Occipital lobe (tissue), 2 donors: ENCODE measurements around the gene LYPD8. TPM values are rescaled to one million over a fixed set of nuclear protein-coding genes. Genes with fewer than 3 reads are reported as not detected.
"Not testable (repeated sequence)": the region's sequence is repeated elsewhere in the genome, so short reads cannot be mapped to it uniquely, and the experiment has no call there.

Source experiments
- DNase-seq: peaks from one replicate; lab custom pipeline; 2025; lab: John Stamatoyannopoulos, UW
- total RNA-seq: library from RNA; depleted of rRNA; stranded (reverse); fragments of >200 nt; gene quantifications from one replicate; pipeline ENCODE4 v1.2.3, GENCODE V29; 2014

The LYPD8 gene
- total RNA-seq = not detected

GRCh38 chr1:248755517-248755916, at the start of gene LYPD8:
Gene LYPD8, minus strand, starts transcription at chr1:248755759. Its CDS starts 4,678 bp downstream, at chr1:248751081.
- DNase-seq = no peak

DNA sequence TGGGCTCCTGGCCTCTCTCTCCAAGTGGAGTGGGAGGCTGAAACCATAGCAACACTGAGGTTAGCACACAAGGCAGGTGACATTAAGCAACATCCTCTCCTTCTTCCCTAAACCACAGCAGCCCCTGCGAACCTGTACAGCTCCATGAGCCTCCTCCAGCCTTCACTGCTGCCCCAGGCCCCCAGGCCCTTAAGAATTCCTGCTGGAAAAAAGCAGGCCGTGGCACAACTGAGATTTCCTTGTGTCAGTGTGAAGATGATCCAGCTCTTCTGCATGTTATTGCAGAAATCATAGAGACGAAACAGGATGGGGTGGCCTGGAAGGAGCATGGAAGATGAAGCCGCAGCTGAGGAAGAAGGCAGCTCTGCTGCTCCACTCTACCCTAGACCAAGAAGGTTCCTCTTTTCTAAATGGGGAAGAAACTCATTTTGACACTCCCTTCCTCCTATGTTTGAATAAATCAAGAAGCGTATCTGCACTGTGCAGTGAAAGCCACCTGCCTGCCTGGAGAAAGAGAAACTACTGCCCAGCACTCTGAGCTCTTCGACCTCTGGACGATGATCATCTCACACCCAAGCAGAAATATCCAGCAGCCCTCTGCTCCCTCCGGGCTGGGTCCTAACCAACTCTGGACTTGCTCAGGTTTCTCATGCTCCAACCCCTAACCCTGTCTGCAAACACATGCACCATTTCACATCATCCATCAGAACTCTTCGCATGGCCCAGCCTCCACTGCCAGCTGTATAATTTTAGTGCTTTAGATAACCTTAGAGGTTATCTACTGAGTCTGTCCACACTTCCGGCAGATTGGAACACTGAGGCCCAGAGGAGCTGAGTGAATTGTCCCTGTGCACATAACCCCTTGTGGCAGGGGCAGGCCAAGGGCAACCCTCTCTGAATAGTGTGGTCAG, 49.5 kb upstream of the LYPD8 start:
- DNase-seq = no peak

DNA sequence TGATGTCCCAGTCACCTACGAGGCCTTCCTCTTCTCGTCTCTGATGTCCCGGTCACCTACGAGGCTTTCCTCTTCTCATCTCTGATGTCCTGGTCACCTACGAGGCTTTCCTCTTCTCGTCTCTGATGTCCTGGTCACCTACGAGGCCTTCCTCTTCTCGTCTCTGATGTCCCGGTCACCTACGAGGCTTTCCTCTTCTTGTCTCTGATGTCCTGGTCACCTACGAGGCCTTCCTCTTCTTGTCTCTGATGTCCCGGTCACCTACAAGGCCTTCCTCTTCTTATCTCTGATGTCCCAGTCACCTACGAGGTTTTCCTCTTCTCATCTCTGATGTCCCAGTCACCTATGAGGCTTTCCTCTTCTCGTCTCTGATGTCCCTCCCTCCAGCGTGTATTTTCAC, 47.9 kb upstream of the LYPD8 start:
- not testable (repeated sequence) for DNase-seq

DNA sequence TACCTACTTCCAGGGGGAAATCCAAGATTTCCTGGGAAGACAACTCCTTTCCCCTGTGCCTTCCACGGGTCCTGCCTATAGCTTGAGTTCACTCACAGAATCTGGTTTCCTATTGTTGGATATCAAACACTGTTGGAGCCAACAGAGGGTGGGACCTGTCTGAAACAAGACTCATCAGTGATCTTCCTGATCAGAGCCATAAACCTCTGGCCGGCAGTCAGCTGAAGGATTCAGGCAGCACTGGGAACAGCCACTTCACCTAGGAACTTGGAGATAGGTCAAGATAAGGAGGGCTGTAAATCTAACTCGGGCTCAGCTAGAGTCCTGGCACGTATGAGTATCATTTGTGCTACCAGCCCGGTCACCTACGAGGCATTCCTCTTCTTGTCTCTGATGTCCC, 46.9 kb upstream of the LYPD8 start:
- DNase-seq = no peak

GRCh38 chr1:248800459-248800858, 44.9 kb upstream of the LYPD8 start:
- DNase-seq = no peak

- no peak for DNase-seq
Measured at GRCh38 chr1:248798791-248799190, 43.2 kb upstream of the LYPD8 start.

DNA sequence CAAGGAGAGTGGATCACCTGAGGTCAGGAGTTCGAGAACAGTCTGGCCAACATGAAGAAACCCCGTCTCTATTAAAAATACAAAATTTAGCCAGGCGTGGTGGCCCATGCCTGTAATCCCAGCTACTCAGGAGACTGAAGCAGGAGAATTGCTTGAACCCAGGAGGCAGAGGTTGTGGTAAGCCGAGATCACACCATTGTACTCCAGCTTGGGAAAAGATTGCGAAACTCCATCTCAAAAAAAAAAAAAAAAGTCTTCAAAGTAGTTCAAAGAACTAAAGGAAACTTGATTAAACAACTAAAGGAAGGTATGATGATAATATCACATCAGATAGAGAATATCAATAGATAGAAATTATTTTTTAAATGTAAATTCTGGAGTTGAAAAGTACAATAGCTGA, 39.1 kb upstream of the LYPD8 start:
- DNase-seq = not testable (repeated sequence)

DNA sequence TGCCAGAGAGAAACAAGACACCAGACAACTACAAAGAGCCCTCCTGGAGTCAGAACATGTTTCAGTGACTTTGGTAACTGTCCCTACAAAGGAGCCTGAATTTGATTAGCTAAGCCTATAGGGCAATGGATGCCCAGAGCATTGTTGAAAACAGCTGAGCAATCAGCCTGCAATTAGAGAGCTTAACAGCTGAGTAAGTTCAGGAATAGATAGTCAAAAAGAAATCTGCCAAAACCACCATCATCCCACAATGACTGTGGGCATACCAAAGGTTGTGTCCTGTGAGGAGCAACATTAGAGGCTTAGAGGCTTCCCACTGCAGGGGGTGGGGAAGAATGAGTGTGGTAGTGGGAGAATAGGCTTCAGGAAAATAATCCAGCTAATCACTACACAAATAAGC, 38.0 kb upstream of the LYPD8 start:
- DNase-seq = no peak

DNA sequence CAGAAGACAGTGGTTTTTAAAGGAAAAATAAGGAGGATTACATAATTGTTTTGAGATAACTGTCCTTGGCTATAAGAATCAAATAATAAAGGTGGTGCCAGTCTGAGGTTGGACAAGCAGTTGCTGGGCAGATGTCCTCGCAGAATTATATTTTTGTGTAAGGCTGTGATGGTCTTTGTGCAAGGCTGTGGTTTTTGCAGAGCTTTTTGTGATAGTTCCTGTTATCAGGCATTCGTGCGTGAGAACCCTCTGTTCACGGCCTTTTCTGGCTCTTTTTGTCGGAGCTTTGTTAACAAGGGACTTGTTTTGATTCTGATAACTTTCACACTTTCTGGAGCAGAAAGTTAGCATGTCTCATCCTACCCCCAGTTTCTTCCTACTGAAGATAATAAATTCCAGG, 36.8 kb upstream of the LYPD8 start:
- DNase-seq = no peak

DNA sequence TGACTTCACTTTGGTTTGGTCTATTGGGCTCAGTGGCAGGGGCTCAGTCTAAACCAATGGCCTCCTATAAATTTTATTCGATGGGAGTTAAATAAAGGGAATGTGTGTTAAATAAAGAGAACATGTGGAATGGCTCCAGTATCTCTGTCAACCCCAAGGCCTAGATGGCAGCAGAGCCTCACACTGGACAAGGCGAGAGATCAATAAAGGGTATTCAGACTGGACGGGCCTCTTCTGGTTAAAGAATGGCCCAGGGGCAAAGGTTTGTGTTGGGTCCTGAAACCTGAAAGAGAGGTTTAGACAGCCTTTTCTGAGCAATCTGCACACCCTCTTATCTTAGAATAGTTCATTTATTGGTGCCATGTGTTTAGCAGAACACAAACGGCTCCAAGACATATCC, 35.5 kb upstream of the LYPD8 start:
- no peak for DNase-seq

GRCh38 chr1:248790456-248790855, 34.9 kb upstream of the LYPD8 start:
- DNase-seq = no peak

DNA sequence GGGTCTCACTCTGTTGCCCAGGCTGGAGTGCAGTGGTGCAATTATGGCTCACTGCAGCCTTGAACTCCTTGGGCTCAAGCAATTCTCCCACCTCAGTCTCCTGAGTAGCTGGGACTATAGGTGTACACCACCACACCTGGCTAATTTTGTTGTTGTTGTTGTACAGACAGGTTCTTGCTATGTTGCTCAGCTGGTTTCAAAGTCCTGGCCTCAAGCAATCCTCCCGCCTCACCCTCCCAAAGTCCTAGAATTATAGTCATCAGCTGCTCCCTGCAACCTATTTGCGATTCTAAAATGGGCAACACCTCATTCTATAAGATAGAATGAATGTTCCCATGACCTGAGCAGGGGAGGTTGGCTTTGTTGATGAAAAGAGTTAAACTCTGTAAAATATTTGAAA, 33.8 kb upstream of the LYPD8 start:
- DNase-seq = not testable (repeated sequence)

DNA sequence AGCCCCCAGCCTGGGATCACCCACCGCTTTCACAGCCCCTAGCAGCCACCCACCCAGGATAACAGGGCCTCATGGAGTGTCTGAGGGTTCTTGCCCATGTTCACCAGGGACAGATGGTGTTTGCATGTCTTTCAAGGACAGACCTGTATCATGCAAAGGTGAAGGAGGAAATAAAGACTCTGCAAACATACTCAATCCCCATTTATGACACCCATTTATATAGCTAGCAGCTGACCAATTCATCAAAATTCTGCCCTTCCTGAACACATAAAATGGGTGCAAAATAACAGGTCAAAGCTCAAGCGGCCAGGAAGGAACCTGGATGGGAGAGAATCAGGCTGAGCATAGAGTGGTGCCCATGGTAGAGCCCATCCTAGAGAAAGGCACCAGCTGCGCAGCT, 32.8 kb upstream of the LYPD8 start:
- DNase-seq = no peak

DNA sequence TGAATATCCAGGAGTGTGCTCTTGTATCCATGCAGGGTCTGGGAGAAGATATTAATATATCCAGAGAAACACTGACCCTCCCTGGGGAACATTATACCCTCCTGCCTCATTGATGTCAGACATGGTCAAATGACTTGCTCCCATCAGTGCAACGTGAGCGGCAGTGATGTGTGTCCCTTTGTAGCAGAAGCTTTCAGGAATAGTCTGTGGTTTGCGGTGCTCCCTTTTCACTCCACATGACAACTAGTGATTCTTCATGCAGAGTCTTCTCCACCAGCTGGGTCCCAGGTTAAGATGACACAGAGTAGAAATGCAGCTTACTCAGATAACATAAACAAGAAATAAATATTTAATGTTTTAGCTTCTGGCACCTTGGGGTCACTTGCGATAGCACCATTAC, 31.9 kb upstream of the LYPD8 start:
- DNase-seq = no peak

- no peak for DNase-seq
Measured at GRCh38 chr1:248786156-248786555, 30.6 kb upstream of the LYPD8 start.

GRCh38 chr1:248783367-248783766, 27.8 kb upstream of the LYPD8 start:
- DNase-seq = no peak

DNA sequence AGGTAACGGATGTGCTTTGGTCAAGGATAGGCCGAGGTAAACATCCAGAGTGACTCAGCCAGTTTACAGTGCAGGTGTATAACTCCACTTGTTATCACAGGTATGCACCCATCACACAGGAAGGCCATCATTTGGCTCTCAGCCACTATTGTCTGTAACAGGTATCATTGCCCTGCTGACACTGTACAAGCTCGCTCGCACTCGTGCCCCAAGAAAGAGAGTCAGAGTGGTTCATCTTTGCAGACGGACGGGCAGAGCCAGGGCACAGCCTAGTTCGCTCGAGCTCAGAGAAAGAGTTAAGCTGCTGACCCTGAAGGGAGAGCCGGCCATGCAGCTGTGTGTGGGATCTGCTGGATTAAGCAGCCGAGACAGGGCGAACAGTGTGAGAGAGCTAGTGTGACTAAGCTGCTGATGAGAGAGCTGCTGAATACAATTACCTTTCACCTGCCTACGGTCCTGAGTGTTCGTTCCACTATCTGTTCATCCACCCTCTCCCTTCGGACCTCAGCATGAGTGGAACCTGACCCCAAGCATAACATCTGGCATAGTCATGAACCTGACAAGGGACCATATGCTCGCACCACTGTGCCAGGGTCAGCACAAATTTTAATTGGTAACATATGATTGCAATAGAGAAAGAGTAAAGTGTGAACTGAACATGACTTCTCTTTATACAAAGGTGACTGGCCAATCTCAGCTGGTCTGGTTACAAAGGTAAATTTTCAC, 27.0 kb upstream of the LYPD8 start:
- DNase-seq = no peak

GRCh38 chr1:248779350-248779749, 23.8 kb upstream of the LYPD8 start:
- DNase-seq = no peak

- no peak for DNase-seq
Measured at GRCh38 chr1:248778906-248779305, 23.3 kb upstream of the LYPD8 start.

GRCh38 chr1:248776991-248777390, 21.4 kb upstream of the LYPD8 start:
- DNase-seq = no peak

GRCh38 chr1:248775441-248775840, 19.9 kb upstream of the LYPD8 start:
- DNase-seq = no peak

- no peak for DNase-seq
Measured at GRCh38 chr1:248759644-248760043, 4.1 kb upstream of the LYPD8 start.

DNA sequence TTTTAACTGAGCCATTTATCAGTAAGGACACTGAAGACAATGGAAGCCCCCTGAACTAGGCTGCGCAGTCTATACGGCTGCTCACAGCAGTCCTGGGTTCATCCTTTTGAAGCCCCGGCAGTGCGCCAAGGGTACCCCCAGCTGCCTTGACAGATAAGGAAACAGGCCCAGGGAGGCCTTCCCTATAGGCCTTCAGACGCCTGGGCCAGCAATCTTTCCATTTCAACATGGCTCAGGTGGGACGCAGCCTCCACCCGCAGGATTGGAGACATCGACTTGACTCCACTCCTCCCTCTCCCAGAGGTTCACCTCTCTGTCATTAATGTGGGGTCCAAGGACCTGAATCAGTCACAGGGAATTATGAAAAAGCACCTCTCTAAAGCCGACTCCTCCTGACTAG, 2.8 kb upstream of the LYPD8 start:
- DNase-seq = no peak
